Tibial nerve (tissue), 4 donors: ENCODE measurements around the gene SLC35F3.

ENCODE experiments used
- EP300 ChIP-seq, 2 donors: sonication (generic); formaldehyde crosslinking; IDR thresholded peaks; one replicate each; pipeline ENCODE4 v1.6.1; 2017; ENCODE audit warnings: antibody characterized with exemption in 2 of 2, mild to moderate bottlenecking in 1 of 2
- POLR2A ChIP-seq, 2 donors: fragments of 450-650 bp; IDR thresholded peaks; one replicate each; pipeline ENCODE4 v1.6.1; 2017; ENCODE audit warnings: antibody characterized with exemption in 2 of 2, mild to moderate bottlenecking in 2 of 2, moderate library complexity in 2 of 2
- TF ChIP-seq, protein P1 (sequence below), 5 experiments: fragments of 200-600 bp in 3 of 5; fragments of 450-650 bp in 2 of 5; sonication (generic) in 3 of 5; IDR thresholded peaks; one replicate each; pipeline ENCODE4 v1.5.1; 2016 to 2019; ENCODE audit warnings: antibody characterized with exemption in 5 of 5, mild to moderate bottlenecking in 3 of 5, moderate library complexity in 2 of 5

DNA sequence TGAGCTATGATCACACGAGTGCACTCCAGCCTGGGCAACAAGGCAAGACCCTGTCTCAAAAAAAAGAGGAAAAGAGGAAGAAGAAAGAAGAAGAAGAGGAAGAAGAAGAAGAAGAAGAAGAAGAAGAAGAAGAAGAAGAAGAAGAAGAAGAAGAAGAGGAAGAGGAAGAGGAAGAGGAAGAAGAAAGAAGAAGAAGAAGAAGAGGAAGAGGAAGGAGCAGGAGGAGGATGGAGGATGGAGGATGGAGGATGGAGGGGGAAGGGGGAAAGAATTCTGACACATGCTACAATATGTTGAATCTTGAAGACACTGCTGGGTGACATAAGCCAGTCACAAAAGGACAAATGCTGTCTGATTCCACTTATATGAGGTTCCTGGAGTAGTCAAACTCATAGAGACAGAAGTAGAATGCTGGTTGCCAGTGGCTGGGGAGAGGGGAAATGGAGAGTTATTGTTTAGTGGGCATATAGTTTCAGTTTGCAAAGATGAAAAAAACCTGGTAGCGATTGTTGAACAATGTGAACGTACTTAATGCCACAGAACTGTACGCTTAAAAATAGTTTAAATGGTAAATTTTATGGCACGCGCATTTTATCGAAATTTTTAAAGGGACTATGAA is 421.5 kb downstream of the SLC35F3 start:
- TF ChIP-seq, protein P1, sequence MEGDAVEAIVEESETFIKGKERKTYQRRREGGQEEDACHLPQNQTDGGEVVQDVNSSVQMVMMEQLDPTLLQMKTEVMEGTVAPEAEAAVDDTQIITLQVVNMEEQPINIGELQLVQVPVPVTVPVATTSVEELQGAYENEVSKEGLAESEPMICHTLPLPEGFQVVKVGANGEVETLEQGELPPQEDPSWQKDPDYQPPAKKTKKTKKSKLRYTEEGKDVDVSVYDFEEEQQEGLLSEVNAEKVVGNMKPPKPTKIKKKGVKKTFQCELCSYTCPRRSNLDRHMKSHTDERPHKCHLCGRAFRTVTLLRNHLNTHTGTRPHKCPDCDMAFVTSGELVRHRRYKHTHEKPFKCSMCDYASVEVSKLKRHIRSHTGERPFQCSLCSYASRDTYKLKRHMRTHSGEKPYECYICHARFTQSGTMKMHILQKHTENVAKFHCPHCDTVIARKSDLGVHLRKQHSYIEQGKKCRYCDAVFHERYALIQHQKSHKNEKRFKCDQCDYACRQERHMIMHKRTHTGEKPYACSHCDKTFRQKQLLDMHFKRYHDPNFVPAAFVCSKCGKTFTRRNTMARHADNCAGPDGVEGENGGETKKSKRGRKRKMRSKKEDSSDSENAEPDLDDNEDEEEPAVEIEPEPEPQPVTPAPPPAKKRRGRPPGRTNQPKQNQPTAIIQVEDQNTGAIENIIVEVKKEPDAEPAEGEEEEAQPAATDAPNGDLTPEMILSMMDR (IDR thresholded peaks at IDR 0.05), result no peak
- TF ChIP-seq POLR2A (IDR thresholded peaks at IDR 0.05) (no peak), EP300 (IDR thresholded peaks at IDR 0.05) (no peak)
